ENCODE measurements around the gene TGFBR1. TPM values are rescaled to one million over a fixed set of nuclear protein-coding genes. Genes with fewer than 3 reads are reported as not detected.

The TGFBR1 gene
- total RNA-seq, 1 donor from 2014 or later, result 29.0 TPM

DNA sequence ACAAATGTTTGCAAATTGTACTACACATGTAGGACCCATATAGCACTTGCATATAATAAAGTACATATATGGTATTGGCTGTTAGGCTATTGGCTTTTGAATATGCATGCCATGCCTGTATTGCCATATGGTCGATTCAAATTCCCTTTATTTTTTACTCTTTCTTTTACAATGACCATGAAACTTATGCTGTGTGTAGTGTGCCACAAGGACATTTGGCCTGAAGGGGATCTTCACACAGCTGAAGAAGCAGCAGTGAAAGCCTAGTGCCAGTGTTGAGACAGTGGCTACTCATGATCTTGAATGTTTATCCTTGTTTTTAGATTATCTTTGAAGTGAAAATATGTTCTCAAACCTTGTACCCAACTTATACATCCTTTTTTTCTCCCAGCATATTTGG lies 20.5 kb downstream of the TGFBR1 start:
- TF ChIP-seq, protein P1, sequence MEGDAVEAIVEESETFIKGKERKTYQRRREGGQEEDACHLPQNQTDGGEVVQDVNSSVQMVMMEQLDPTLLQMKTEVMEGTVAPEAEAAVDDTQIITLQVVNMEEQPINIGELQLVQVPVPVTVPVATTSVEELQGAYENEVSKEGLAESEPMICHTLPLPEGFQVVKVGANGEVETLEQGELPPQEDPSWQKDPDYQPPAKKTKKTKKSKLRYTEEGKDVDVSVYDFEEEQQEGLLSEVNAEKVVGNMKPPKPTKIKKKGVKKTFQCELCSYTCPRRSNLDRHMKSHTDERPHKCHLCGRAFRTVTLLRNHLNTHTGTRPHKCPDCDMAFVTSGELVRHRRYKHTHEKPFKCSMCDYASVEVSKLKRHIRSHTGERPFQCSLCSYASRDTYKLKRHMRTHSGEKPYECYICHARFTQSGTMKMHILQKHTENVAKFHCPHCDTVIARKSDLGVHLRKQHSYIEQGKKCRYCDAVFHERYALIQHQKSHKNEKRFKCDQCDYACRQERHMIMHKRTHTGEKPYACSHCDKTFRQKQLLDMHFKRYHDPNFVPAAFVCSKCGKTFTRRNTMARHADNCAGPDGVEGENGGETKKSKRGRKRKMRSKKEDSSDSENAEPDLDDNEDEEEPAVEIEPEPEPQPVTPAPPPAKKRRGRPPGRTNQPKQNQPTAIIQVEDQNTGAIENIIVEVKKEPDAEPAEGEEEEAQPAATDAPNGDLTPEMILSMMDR (conservative IDR thresholded peaks at IDR 0.05; ENCODE audit: low read depth, low read length), result no peak
- no peak overlapping the region for H3K4me3 ChIP-seq (ENCODE audit: low read depth, low read length)
- DNase-seq (ENCODE audit: low read depth), result no peak

DNA sequence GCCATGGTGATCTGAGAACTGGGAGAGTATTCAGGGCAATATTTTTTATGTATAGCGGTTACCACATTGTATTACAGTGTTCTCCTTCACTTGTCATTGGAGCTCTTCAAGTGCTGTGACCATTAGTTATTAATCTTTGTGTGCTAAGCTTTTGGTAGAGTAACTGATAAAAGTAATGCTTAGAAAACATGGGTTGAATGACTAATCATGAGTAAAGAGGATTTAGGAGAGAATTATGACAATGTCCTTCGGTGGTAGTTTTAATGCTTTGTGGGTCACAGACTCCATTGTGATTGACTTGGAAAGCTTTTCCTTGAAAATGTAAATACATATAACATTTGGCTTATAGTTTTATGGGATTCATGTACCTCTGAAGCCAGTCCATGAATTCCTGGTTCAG lies 21.4 kb downstream of the TGFBR1 start:
- H3K4me3 ChIP-seq (ENCODE audit: low read depth, low read length), result no peak overlapping the region
- no peak for DNase-seq (ENCODE audit: low read depth)
- TF ChIP-seq, protein P1 (conservative IDR thresholded peaks at IDR 0.05; ENCODE audit: low read depth, low read length), result no peak

DNA sequence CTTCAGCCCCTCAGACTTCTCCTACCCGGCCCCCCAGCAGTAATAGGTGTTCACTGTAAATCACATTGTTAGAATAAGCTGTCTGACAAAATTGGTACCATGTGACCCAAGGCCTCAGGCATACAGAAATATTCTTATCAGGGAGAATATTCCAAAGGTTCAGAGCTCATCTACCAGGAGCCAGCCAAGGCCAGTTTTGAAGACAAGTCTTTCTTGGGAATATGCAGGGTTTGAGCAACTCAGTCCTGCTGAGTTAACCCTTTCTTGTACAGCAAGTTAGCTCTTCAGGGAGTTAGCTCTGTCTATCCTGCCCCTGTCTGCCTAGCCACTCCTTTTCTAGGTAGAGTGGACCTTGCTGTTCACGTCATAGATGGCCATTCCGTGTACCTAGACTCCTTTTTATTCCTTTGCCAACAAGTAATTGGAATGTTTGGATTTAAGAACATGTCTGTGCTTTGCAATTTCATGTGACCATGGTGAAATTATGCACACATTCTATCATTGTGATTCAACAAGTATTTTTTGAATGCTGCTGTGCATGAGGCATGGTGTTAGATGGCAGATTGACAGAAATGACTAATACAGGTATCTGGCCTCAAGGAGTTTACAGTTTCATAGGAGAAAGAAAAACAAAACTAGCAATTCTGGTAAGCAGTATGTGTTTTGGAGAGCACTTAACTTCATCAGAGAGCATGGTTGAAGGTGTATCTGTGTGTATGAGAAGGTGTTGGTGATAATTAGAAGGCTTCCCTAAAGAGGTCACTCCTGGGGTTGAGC lies 22.6 kb downstream of the TGFBR1 start:
- no peak overlapping the region for H3K4me3 ChIP-seq (ENCODE audit: low read depth, low read length)
- TF ChIP-seq, protein P1 (conservative IDR thresholded peaks at IDR 0.05; ENCODE audit: low read depth, low read length), result no peak
- DNase-seq (ENCODE audit: low read depth), result no peak

DNA sequence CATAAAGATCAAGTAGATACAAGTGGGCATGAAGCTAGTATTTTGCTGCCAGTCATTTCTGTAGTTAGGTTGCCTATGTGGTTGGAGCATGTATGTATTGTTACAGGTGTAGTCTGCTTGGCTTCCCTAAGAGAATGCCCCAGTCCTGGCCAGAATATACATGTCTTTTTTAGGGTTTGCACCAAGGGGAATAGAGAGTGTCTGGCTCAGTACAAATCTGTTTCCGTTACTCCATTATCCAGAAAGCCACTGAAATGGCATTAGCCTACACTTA lies 23.2 kb downstream of the TGFBR1 start:
- no peak for DNase-seq (ENCODE audit: low read depth)
- TF ChIP-seq, protein P1 (conservative IDR thresholded peaks at IDR 0.05; ENCODE audit: low read depth, low read length), result no peak
- no peak overlapping the region for H3K4me3 ChIP-seq (ENCODE audit: low read depth, low read length)

DNA sequence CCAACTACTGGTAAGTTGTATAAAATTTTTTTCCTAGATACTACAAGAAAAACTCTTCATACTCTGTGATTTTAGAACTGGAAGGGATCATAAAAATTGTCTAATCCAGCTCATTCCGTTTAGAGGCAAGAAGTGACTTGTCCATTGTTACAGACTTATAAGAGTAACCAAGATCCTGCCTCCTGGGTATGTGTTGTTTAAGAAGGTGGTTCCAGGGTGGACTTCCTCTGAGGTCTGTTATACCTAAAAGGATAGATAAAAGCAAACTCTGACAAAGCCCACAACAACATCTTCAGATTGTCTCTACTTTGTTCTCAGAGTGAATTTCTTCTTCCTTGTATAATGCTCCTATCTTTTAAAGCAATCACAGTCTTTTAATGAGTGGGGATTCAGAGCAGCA lies 24.2 kb downstream of the TGFBR1 start:
- H3K4me3 ChIP-seq (ENCODE audit: low read depth, low read length), result no peak overlapping the region
- no peak for DNase-seq (ENCODE audit: low read depth)
- TF ChIP-seq, protein P1 (conservative IDR thresholded peaks at IDR 0.05; ENCODE audit: low read depth, low read length), result no peak

DNA sequence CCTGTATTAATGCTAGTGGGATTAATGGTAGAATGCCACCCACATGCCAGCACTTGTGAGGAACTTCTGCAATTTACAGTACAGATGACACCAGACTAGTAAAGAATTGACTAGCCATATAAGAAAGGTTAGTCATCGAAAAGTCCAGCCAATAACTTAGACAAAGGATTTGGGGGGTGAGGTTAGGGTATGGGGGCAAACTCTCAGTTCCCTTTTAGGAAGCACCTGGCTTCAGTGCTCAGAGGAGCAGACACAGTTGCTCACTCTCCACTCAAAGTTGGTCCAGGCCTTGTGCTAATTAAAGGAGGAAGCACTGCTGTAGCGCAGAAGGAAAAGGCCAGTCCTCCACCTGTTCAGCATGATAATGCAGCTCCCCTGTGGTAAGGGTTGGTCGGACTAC lies 25.2 kb downstream of the TGFBR1 start:
- no peak overlapping the region for H3K4me3 ChIP-seq (ENCODE audit: low read depth, low read length)
- TF ChIP-seq, protein P1 (conservative IDR thresholded peaks at IDR 0.05; ENCODE audit: low read depth, low read length), result no peak
- DNase-seq (ENCODE audit: low read depth), result no peak

DNA sequence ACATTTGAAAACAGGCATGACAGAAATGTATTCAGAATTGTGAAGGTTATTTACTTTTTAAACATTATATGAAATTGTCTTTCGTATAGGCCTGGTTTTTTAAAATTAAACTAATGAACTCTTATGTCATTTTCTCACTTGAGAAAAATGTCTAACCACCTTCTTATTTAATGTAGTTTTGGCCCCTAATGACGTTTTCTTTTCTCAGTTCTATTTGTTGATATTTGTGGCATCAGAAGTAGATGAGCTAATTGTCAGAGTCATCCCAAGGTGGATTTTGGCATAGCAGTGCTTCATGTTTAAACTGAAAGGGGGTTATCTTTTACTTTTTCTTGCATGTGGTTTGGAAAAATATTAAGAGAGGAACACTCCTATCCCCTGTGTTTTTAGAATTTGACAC lies 28.2 kb downstream of the TGFBR1 start:
- TF ChIP-seq, protein P1 (conservative IDR thresholded peaks at IDR 0.05; ENCODE audit: low read depth, low read length), result no peak
- no peak overlapping the region for H3K4me3 ChIP-seq (ENCODE audit: low read depth, low read length)
- DNase-seq (ENCODE audit: low read depth), result no peak

All from epithelial cell of proximal tubule (primary cell).